HG03457 (cell line): Measurements from ENCODE around the gene LTC4S.
"Not testable (repeated sequence)": the region's sequence is repeated elsewhere in the genome, so short reads cannot be mapped to it uniquely, and the experiment has no call there.

Source experiments
- ATAC-seq: cut with Tn5 transposase; IDR thresholded peaks from one replicate; pipeline ENCODE4 v1.9.1; 2021; ENCODE audit warnings: moderate number of reproducible peaks; ENCODE audit not compliant: unreplicated experiment

The LTC4S gene

GRCh38 chr5:179769271-179769670, 24.5 kb upstream of the LTC4S start:
- ATAC-seq, result no peak

- no peak for ATAC-seq
Measured at GRCh38 chr5:179769796-179770195, 24.0 kb upstream of the LTC4S start.

- no peak for ATAC-seq
Measured at GRCh38 chr5:179771311-179771895, 22.4 kb upstream of the LTC4S start.

- no peak for ATAC-seq
Measured at GRCh38 chr5:179772351-179772750, 21.4 kb upstream of the LTC4S start.

- ATAC-seq, result no peak
Measured at GRCh38 chr5:179773686-179774040, 20.1 kb upstream of the LTC4S start.

- ATAC-seq, result no peak
Measured at GRCh38 chr5:179774442-179774841, 19.3 kb upstream of the LTC4S start.

GRCh38 chr5:179776411-179776938, 17.3 kb upstream of the LTC4S start:
- no peak for ATAC-seq

- no peak for ATAC-seq
Measured at GRCh38 chr5:179777456-179777855, 16.3 kb upstream of the LTC4S start.

- ATAC-seq, result no peak
Measured at GRCh38 chr5:179777909-179778308, 15.9 kb upstream of the LTC4S start.

- ATAC-seq, result no peak
Measured at GRCh38 chr5:179778591-179778990, 15.2 kb upstream of the LTC4S start.

- ATAC-seq, result no peak
Measured at GRCh38 chr5:179779826-179780225, 14.0 kb upstream of the LTC4S start.

GRCh38 chr5:179780362-179780761, 13.4 kb upstream of the LTC4S start:
- ATAC-seq, result no peak

- no peak for ATAC-seq
Measured at GRCh38 chr5:179781846-179782245, 11.9 kb upstream of the LTC4S start.

- no peak for ATAC-seq
Measured at GRCh38 chr5:179783128-179783527, 10.7 kb upstream of the LTC4S start.

GRCh38 chr5:179786861-179787260, 6.9 kb upstream of the LTC4S start:
- no peak for ATAC-seq

GRCh38 chr5:179788193-179788854, 5.5 kb upstream of the LTC4S start:
- ATAC-seq, result no peak

GRCh38 chr5:179789278-179789677, 4.5 kb upstream of the LTC4S start:
- ATAC-seq, result not testable (repeated sequence)

GRCh38 chr5:179791881-179792611, 1.7 kb upstream of the LTC4S start:
- ATAC-seq, result no peak

- no peak for ATAC-seq
Measured at GRCh38 chr5:179792612-179793467, 946 bp upstream of the LTC4S start.

GRCh38 chr5:179794171-179794570, 385 bp downstream of the LTC4S start:
- ATAC-seq, result no peak

- ATAC-seq, result no peak
Measured at GRCh38 chr5:179794575-179794974, 789 bp downstream of the LTC4S start.
